Cardiac muscle cell (in vitro differentiated cells and primary cell): Measurements from ENCODE around the gene C11orf91. TPM values are rescaled to one million over a fixed set of nuclear protein-coding genes. Genes with fewer than 3 reads are reported as not detected.

ENCODE experiments used
- DNase-seq, 2 donors: peaks; one replicate each; pipeline versions ENCODE4 v3.0.0 to v3.0.0-alpha.2; 2010 to 2017; ENCODE audit warnings: low read depth in 1 of 2, low spot score in 1 of 2
- H3K27ac ChIP-seq: fragments of 200-600 bp; sonication (generic); 2 replicates; pipeline ENCODE4 v1.5.1; 2016
- H3K27me3 ChIP-seq: fragments of 200-600 bp; sonication (generic); 2 replicates; pipeline ENCODE4 v1.6.0; 2016; ENCODE audit warnings: control low read depth
- H3K36me3 ChIP-seq: fragments of 200-600 bp; sonication (generic); 2 replicates; pipeline ENCODE4 v1.5.1; 2016; ENCODE audit warnings: control low read depth
- H3K4me1 ChIP-seq: fragments of 200-600 bp; sonication (generic); 2 replicates; pipeline ENCODE4 v1.8.1; 2017; ENCODE audit warnings: low read depth, mild to moderate bottlenecking, mixed run types
- H3K4me3 ChIP-seq: fragments of 200-600 bp; sonication (generic); 2 replicates; pipeline ENCODE4 v1.5.1; 2016; ENCODE audit warnings: mild to moderate bottlenecking
- H3K9me3 ChIP-seq: fragments of 200-600 bp; sonication (generic); 2 replicates; pipeline ENCODE4 v1.5.1; 2017; ENCODE audit warnings: low read depth, mild to moderate bottlenecking, control low read depth
- CTCF ChIP-seq: IDR thresholded peaks from 2 replicates; pipeline ENCODE4 v1.5.1; 2012; ENCODE audit warnings: low read depth, mild to moderate bottlenecking, low read length
- polyA plus RNA-seq: library from polyadenylated mRNA; unstranded; fragments of >200 nt; fragmentation: Nextera tagmentation; extraction: Ambion mirVana; gene quantifications from 2 replicates; pipeline ENCODE4 v1.2.1, GENCODE V29; 2016
- total RNA-seq: library from RNA; depleted of rRNA; stranded (reverse); fragments of >200 nt; gene quantifications from 2 replicates; pipeline ENCODE4 v1.2.3, GENCODE V29; 2016

C11orf91 gene
- total and polyA plus RNA-seq, 2 experiments from 2014 or later = 0.23 TPM; not detected in 1

- no peak overlapping the region for H3K4me3 ChIP-seq
- TF ChIP-seq CTCF = no peak
- DNase-seq = no peak
- H3K27ac ChIP-seq = no peak overlapping the region
- no peaks in the 10 kb centered on the region for H3K36me3 ChIP-seq
- no peaks in the 10 kb centered on the region for H3K9me3 ChIP-seq
- no peaks in the 10 kb centered on the region for H3K27me3 ChIP-seq
- H3K4me1 ChIP-seq = peaks cover 6% of the 10 kb centered on the region
Measured at GRCh38 chr11:33658195-33658900, 42.3 kb downstream of the C11orf91 start.

GRCh38 chr11:33657757-33658156 is 42.9 kb downstream of the C11orf91 start:
- H3K4me3 ChIP-seq = no peak overlapping the region
- no peak for TF ChIP-seq CTCF
- peaks cover 12% of the 10 kb centered on the region for H3K4me1 ChIP-seq
- no peaks in the 10 kb centered on the region for H3K9me3 ChIP-seq
- no peaks in the 10 kb centered on the region for H3K36me3 ChIP-seq
- H3K27ac ChIP-seq = no peak overlapping the region
- no peak for DNase-seq
- H3K27me3 ChIP-seq = no peaks in the 10 kb centered on the region

GRCh38 chr11:33656768-33657167 is 43.9 kb downstream of the C11orf91 start:
- no peak overlapping the region for H3K27ac ChIP-seq
- H3K4me3 ChIP-seq = no peak overlapping the region
- no peak for TF ChIP-seq CTCF
- H3K4me1 ChIP-seq = peaks cover 21% of the 10 kb centered on the region
- no peak for DNase-seq
- no peaks in the 10 kb centered on the region for H3K36me3 ChIP-seq
- no peaks in the 10 kb centered on the region for H3K27me3 ChIP-seq
- no peaks in the 10 kb centered on the region for H3K9me3 ChIP-seq

GRCh38 chr11:33655842-33656600 is 44.6 kb downstream of the C11orf91 start:
- H3K27ac ChIP-seq = no peak overlapping the region
- H3K9me3 ChIP-seq = no peaks in the 10 kb centered on the region
- H3K4me1 ChIP-seq = peaks cover 24% of the 10 kb centered on the region
- DNase-seq = no peak
- no peak for TF ChIP-seq CTCF
- no peaks in the 10 kb centered on the region for H3K27me3 ChIP-seq
- no peak overlapping the region for H3K4me3 ChIP-seq
- no peaks in the 10 kb centered on the region for H3K36me3 ChIP-seq

- TF ChIP-seq CTCF = no peak
- no peak for DNase-seq
- no peaks in the 10 kb centered on the region for H3K36me3 ChIP-seq
- no peaks in the 10 kb centered on the region for H3K9me3 ChIP-seq
- no peaks in the 10 kb centered on the region for H3K27me3 ChIP-seq
- H3K4me3 ChIP-seq = no peak overlapping the region
- peaks cover 24% of the 10 kb centered on the region for H3K4me1 ChIP-seq
- H3K27ac ChIP-seq = no peak overlapping the region
Measured at GRCh38 chr11:33654594-33654993, 46.0 kb downstream of the C11orf91 start.
